ENCODE data around the gene SCART1.
"Not testable (repeated sequence)": the region's sequence is repeated elsewhere in the genome, so short reads cannot be mapped to it uniquely, and the experiment has no call there.

GRCh38 chr10:133518517-133518916, 64.8 kb downstream of the SCART1 start:
- not testable (repeated sequence) for TF ChIP-seq POLR2A, CTCF, POLR2AphosphoS5, EP300 (IDR thresholded peaks at IDR 0.05)

All from stomach (tissue), 4 donors.